NCI-H2227 treated with DMSO at 0.1 percent for 48 hours (cell line): ENCODE data around the gene FBXO34.

Experiments
- DNase-seq: peaks from one replicate; lab custom pipeline; 2025; lab: John Stamatoyannopoulos, UW

The FBXO34 gene

DNA sequence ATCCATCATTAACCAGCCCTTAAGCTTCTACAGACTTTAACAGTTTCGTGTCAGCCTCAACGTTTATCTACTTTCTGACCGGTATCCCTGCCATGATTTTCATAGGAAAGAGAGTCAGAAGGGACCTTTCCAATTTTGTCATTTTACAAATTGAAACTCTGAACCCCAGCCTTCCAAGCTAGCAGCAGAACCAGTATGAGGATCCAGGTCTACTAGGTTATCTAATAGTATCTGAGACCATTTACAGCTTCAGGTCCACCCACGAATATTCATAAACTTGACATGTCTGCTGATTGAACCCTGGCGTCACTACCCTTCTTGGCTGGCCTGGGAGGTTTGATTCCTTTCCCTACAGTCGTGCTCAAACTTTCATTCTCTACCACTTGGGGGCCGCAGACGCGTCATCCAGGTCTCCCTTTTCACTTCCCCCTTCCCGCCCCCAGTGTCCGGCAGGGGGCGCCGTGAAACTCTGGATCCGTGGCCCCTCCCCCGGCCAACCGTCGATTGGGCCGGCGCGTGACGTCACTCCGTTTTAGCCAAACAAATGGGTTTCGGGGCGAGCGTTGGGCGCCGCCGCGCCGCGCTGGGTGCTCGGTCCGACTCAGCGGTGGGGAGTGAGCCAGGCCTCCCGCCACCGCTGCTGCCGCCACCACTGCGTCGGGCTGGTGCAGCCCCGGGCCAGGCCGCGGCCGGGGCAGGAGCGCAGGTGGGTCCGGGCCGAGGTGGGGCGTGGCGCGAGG lies at the start of gene FBXO34:
Gene FBXO34, plus strand, starts transcription at position 590 of the 740 bp plus-strand sequence. CDS start 78,970 bp downstream, outside the sequence.
- DNase-seq = peak; percentile 97

DNA sequence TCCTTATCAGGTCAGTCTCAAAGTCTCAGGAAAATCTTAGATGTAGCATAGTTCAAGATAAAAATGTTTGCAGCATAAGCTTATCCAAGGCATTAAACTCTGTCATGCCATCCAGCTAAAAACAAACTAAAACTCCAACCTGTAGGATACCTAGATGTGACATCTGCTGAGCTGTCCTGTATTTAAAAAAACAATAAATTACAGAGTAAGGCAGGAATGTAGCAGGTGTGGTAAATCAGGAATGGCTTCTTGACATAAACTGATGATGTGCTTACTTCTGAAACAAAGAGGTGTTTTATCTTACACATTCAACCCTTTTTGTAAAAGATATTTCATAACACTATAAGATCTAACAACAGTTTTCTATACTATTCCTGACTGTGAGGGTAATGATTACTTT lies 49.3 kb upstream of the FBXO34 start:
- no peak for DNase-seq

- DNase-seq = no peak
Observed at GRCh38 chr14:55223364-55223763, 47.9 kb upstream of the FBXO34 start.

DNA sequence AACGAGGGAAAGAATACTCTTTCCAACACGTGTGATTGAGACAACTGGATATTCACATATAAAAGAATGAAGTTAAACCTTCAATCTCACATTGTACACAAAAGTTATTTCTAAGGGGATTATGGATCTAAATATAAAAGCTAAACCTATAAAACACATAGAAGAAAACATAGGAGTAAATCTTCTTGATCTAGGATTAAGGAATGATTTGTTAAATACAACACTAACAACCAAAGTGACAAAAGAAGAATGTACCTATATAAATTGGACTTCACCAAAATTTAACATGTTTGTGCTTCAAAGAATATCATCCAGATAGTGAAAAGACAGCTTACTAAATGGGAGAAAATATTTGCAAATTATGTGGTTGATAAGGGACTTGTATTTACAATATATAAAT lies 43.0 kb upstream of the FBXO34 start:
- DNase-seq = no peak

GRCh38 chr14:55233591-55233990 lies 37.6 kb upstream of the FBXO34 start:
- DNase-seq = no peak

- no peak for DNase-seq
Observed at GRCh38 chr14:55238019-55238680, 33.1 kb upstream of the FBXO34 start.

- no peak for DNase-seq
Observed at GRCh38 chr14:55239320-55239719, 31.9 kb upstream of the FBXO34 start.

GRCh38 chr14:55240526-55241178 lies 30.6 kb upstream of the FBXO34 start:
- DNase-seq = no peak

- no peak for DNase-seq
Observed at GRCh38 chr14:55241673-55242072, 29.5 kb upstream of the FBXO34 start.

GRCh38 chr14:55243386-55243785 lies 27.8 kb upstream of the FBXO34 start:
- no peak for DNase-seq

DNA sequence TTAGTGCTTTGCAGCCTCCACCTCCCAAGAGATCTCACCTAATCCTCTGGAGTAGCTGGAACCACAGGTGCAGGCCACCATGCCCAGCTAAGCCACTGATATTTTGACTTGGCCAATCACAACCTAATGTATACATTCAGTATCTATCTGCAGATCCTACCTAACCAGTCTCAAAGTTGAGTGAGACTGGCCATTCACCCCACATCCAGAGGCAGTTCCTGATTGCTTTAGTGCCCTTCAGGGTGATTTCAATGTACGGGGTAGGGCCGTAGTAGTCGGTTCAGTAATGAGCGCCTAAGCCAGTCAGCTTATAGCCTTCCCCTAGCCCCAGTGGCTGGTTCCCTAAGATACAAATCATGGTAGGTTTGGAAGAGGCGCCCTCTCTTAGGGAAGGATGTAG lies 27.4 kb upstream of the FBXO34 start:
- no peak for DNase-seq

DNA sequence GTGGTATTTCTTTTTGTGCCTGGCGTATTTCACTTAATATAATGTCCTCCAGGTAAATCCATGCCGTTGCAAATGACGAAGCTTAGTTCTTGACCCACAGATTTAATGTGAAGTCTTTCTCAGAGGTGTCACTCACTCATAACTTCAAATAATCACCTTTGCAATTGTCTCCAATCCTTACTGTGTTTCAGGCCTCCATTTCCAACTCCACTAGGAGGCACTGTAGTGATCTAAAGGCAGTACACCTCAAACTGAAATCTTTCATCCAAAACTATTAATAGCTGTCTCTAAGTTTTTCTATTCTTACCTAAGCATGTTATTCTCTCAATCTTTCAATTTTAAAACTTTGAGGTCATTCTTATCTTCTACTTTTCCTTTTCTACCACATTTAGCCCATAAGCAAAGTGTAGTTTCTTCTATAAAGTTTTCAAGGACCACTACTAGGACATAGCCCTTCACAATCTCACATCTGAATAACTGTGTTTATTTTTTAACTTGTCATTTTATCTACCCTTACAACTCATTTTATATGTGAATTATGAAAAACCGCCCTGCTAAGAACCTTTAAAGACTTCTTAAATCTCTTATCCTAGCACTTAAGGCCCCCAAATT lies 25.5 kb upstream of the FBXO34 start:
- DNase-seq = no peak

GRCh38 chr14:55248411-55248810 lies 22.8 kb upstream of the FBXO34 start:
- no peak for DNase-seq

- no peak for DNase-seq
Observed at GRCh38 chr14:55249423-55249822, 21.8 kb upstream of the FBXO34 start.

DNA sequence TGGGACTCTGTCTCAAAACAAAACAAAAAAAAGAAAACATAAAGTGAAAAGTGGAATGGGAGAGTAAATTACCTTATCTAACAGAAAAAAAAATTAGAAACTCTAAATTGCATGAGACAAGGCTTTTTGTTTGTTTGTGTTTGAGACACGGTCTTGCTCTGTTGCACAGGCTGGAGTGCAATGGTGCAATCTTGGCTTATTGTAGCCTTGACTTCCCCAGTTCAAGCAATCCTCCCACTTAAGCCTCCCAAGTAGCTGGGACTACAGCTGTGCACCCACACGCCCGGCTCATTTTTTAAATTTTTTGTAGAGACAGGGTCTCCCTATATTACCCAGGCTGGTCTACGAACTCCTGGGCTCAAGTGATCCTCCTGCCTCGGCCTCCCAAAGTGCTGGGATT lies 17.9 kb upstream of the FBXO34 start:
- DNase-seq = no peak

- no peak for DNase-seq
Observed at GRCh38 chr14:55254581-55254980, 16.6 kb upstream of the FBXO34 start.

GRCh38 chr14:55255979-55256378 lies 15.2 kb upstream of the FBXO34 start:
- DNase-seq = no peak

DNA sequence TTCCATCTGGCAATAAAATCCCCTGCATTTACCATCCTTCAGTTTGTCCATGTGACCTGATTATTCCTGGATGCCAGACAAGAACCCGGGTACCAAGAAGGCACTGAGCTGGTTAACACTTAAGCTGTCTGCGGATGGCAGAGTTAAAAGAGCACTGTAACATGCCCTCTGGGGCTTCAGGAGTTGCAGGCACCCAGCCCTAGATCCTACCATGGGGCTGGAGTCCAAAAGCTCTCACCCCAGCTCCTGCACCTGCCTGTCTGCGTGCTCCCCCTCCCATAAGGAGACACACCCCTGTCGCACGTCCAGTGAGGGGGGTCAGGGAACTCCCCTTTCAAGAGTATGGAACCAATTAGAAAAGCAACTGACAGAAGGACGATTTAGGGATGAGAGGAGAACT lies 14.6 kb upstream of the FBXO34 start:
- DNase-seq = no peak

GRCh38 chr14:55265197-55265596 lies 6.0 kb upstream of the FBXO34 start:
- DNase-seq = no peak

GRCh38 chr14:55267820-55268219 lies 3.4 kb upstream of the FBXO34 start:
- no peak for DNase-seq

- peak; percentile 56 for DNase-seq
Observed at GRCh38 chr14:55271572-55272298, 514 bp downstream of the FBXO34 start.

- DNase-seq = no peak
Observed at GRCh38 chr14:55272387-55272786, 1.2 kb downstream of the FBXO34 start.
